Activated CD8-positive, alpha-beta T cell treated with anti-CD3 and anti-CD28 coated beads, Interleukin-2, amount 10 ng/mL, durations not matched to agents 7 days and 5 days (primary cell): ENCODE measurements around the gene AMTN. TPM values are rescaled to one million over a fixed set of nuclear protein-coding genes. Genes with fewer than 3 reads are reported as not detected.
A peak's percentile ranks its signal among the peaks of the same experiment; 100 is the strongest.
"Not testable (repeated sequence)": the region's sequence is repeated elsewhere in the genome, so short reads cannot be mapped to it uniquely, and the experiment has no call there.

Experiments used
- ATAC-seq: fragments of 150-1000 bp; cut with Tn5 transposase; one replicate; pipeline ENCODE4 v1.10.0; 2021; ENCODE audit warnings: moderate library complexity
- CTCF ChIA-PET: fragments of 350-600 bp; sonication (Branson Sonifier 250); formaldehyde crosslinking; loops from one replicate; lab custom pipeline; 2021; ENCODE audit warnings: antibody characterized with exemption; lab: Charles Lee
- POLR2A ChIA-PET: fragments of 350-600 bp; sonication (Branson Sonifier 250); formaldehyde crosslinking; loops from one replicate; lab custom pipeline; 2021; ENCODE audit warnings: antibody characterized with exemption; lab: Charles Lee
- DNase-seq: peaks from one replicate; pipeline ENCODE4 v3.0.0-alpha.2; 2020
- H3K27ac Mint-ChIP-seq: one replicate; pipeline ENCODE4 v1.8.0; 2021; ENCODE audit warnings: mild to moderate bottlenecking, mixed read lengths
- H3K27me3 Mint-ChIP-seq: one replicate; pipeline ENCODE4 v1.8.0; 2021; ENCODE audit warnings: low read depth, mixed read lengths
- H3K36me3 Mint-ChIP-seq: one replicate; pipeline ENCODE4 v1.8.0; 2021; ENCODE audit warnings: low read depth, mixed read lengths
- H3K4me1 Mint-ChIP-seq: one replicate; pipeline ENCODE4 v1.8.0; 2021; ENCODE audit warnings: low read depth, mixed read lengths
- H3K4me3 Mint-ChIP-seq: one replicate; pipeline ENCODE4 v1.8.0; 2021; ENCODE audit warnings: mild to moderate bottlenecking, mixed read lengths
- H3K9me3 Mint-ChIP-seq: one replicate; pipeline ENCODE4 v1.8.0; 2022; ENCODE audit warnings: mixed read lengths; ENCODE audit not compliant: insufficient read depth
- total RNA-seq, 2 experiments: library from RNA; stranded (reverse); gene quantifications; one replicate each; pipeline ENCODE4 v1.2.3, GENCODE V29; 2021

Gene AMTN, protein sequence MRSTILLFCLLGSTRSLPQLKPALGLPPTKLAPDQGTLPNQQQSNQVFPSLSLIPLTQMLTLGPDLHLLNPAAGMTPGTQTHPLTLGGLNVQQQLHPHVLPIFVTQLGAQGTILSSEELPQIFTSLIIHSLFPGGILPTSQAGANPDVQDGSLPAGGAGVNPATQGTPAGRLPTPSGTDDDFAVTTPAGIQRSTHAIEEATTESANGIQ
- not detected for total RNA-seq

- no peaks in the 10 kb centered on the region for H3K36me3 Mint-ChIP-seq
- H3K27me3 Mint-ChIP-seq: no peaks in the 10 kb centered on the region
- POLR2A ChIA-PET: no interaction called here
- no peaks in the 10 kb centered on the region for H3K9me3 Mint-ChIP-seq
- H3K4me3 Mint-ChIP-seq: no peak within 1 kb of the TSS
- H3K4me1 Mint-ChIP-seq: no peaks in the 10 kb centered on the region
- CTCF ChIA-PET: interaction anchor here (1.0 kb wide), 1 partner anchor 13 kb away, joined by 3 read pairs; no protein-coding TSS in a partner anchor
- DNase-seq: no peak
- no peak within 1 kb of the TSS for H3K27ac Mint-ChIP-seq
- no peak for ATAC-seq
Measured at GRCh38 chr4:70518269-70518668, at the start of gene AMTN. Gene AMTN, plus strand, starts transcription at chr4:70518569. Its CDS starts 209 bp downstream, at chr4:70518778.

GRCh38 chr4:70471897-70472296, 46.5 kb upstream of the AMTN start, which contains the start of gene MUC7:
Gene MUC7, plus strand, starts transcription at chr4:70472197. Its CDS starts 1,825 bp downstream, at chr4:70474022.
- H3K9me3 Mint-ChIP-seq: no peaks in the 10 kb centered on the region
- H3K27ac Mint-ChIP-seq: no peak within 1 kb of the TSS
- ATAC-seq: no peak
- DNase-seq: no peak
- H3K36me3 Mint-ChIP-seq: no peaks in the 10 kb centered on the region
- no peaks in the 10 kb centered on the region for H3K27me3 Mint-ChIP-seq
- no peak within 1 kb of the TSS for H3K4me3 Mint-ChIP-seq
- CTCF ChIA-PET: no interaction called here
- POLR2A ChIA-PET: no interaction called here
- H3K4me1 Mint-ChIP-seq: no peaks in the 10 kb centered on the region

- DNase-seq (no peak), ATAC-seq (no peak)
- CTCF ChIA-PET: interaction anchor here (0.7 kb wide), 1 partner anchor 1052 kb away, joined by 3 read pairs; no protein-coding TSS in a partner anchor
- Mint-ChIP-seq H3K36me3 (no peaks in the 10 kb centered on the region), H3K9me3 (no peaks in the 10 kb centered on the region), H3K27me3 (no peaks in the 10 kb centered on the region), H3K4me1 (no peaks in the 10 kb centered on the region), H3K27ac (no peak overlapping the region), H3K4me3 (no peak overlapping the region)
- POLR2A ChIA-PET: no interaction called here
Measured at GRCh38 chr4:70473679-70474078, 44.7 kb upstream of the AMTN start.

GRCh38 chr4:70488748-70489147, 29.6 kb upstream of the AMTN start:
- no peaks in the 10 kb centered on the region for H3K4me1 Mint-ChIP-seq
- no peaks in the 10 kb centered on the region for H3K27me3 Mint-ChIP-seq
- DNase-seq (no peak), ATAC-seq (no peak)
- no peaks in the 10 kb centered on the region for H3K9me3 Mint-ChIP-seq
- H3K4me3 Mint-ChIP-seq: no peak overlapping the region
- H3K27ac Mint-ChIP-seq: no peak overlapping the region
- H3K36me3 Mint-ChIP-seq: no peaks in the 10 kb centered on the region
- POLR2A ChIA-PET: no interaction called here
- CTCF ChIA-PET: no interaction called here

DNA sequence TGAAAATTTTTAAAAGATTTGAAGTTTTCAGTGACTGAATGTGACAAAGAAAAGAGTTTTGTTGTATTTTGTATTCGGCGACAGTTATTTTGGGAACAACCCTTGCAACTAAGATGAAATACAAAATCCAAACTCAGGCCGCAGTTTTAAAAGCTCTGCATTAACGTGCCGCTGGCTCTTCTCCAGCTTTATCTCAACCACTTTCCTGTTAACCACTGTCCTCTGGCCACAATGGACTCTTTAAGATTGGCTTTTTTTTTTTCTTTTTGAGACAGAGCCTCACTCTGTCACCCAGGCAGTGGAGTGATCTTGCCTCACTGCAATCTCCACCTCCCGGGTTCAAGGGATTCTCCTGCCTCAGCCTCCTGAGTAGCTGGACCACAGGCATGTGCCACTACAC, 22.1 kb upstream of the AMTN start:
- CTCF ChIA-PET: no interaction called here
- H3K27ac Mint-ChIP-seq: no peak overlapping the region
- H3K4me3 Mint-ChIP-seq: no peak overlapping the region
- no peaks in the 10 kb centered on the region for H3K9me3 Mint-ChIP-seq
- H3K36me3 Mint-ChIP-seq: no peaks in the 10 kb centered on the region
- H3K27me3 Mint-ChIP-seq: no peaks in the 10 kb centered on the region
- no peak for ATAC-seq
- no peak for DNase-seq
- H3K4me1 Mint-ChIP-seq: no peaks in the 10 kb centered on the region
- POLR2A ChIA-PET: no interaction called here

DNA sequence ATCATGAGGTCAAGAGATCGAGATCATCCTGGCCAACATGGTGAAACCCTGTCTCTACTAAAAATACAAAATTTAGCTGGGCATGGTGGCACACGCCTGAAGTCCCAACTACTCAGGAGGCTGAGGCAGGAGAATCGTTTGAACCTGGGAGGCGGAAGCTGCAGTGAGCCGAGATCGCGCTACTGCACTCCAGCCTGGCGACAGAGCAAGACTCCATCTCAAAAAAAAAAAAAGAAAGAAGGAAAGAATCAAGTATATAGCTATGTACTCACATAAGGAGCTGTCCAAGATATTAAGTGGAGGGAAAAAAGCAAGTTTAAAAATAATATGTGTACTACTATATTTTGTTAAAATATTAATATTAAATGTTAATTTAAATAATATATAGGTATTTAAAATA, 16.5 kb upstream of the AMTN start:
- H3K36me3 Mint-ChIP-seq, POLR2A ChIA-PET, H3K4me3 Mint-ChIP-seq, H3K27ac Mint-ChIP-seq, H3K4me1 Mint-ChIP-seq, DNase-seq, ATAC-seq, H3K9me3 Mint-ChIP-seq, H3K27me3 Mint-ChIP-seq: not testable (repeated sequence)
- CTCF ChIA-PET: interaction anchor here (1.1 kb wide), 1 partner anchor 30 kb away, joined by 4 read pairs; no protein-coding TSS in a partner anchor

- CTCF ChIA-PET: no interaction called here
- DNase-seq: no peak
- no peak for ATAC-seq
- H3K4me1 Mint-ChIP-seq: no peaks in the 10 kb centered on the region
- no peak overlapping the region for H3K27ac Mint-ChIP-seq
- POLR2A ChIA-PET: no interaction called here
- no peaks in the 10 kb centered on the region for H3K27me3 Mint-ChIP-seq
- no peaks in the 10 kb centered on the region for H3K36me3 Mint-ChIP-seq
- H3K4me3 Mint-ChIP-seq: no peak overlapping the region
- no peaks in the 10 kb centered on the region for H3K9me3 Mint-ChIP-seq
Measured at GRCh38 chr4:70504733-70505132, 13.6 kb upstream of the AMTN start.

GRCh38 chr4:70505151-70505748, 13.1 kb upstream of the AMTN start:
- CTCF ChIA-PET: interaction anchor here (1.2 kb wide), 1 partner anchor 54 kb away, joined by 5 read pairs; no protein-coding TSS in a partner anchor
- POLR2A ChIA-PET: no interaction called here

GRCh38 chr4:70508801-70509200, 9.6 kb upstream of the AMTN start:
- ChIA-PET CTCF (no interaction called here), POLR2A (no interaction called here)
- no peak for DNase-seq
- Mint-ChIP-seq H3K4me1 (no peaks in the 10 kb centered on the region), H3K36me3 (no peaks in the 10 kb centered on the region), H3K9me3 (no peaks in the 10 kb centered on the region), H3K4me3 (no peak overlapping the region), H3K27me3 (no peaks in the 10 kb centered on the region), H3K27ac (no peak overlapping the region)
- ATAC-seq: no peak

More at GRCh38 chr4:70505151-70505748, 13.1 kb upstream of the AMTN start:
- DNase-seq (peak; percentile 53), ATAC-seq (peak; percentile 72)
- Mint-ChIP-seq H3K4me3 (no peak overlapping the region), H3K36me3 (no peaks in the 10 kb centered on the region), H3K27me3 (no peaks in the 10 kb centered on the region), H3K9me3 (no peaks in the 10 kb centered on the region), H3K27ac (no peak overlapping the region), H3K4me1 (no peaks in the 10 kb centered on the region)

DNA sequence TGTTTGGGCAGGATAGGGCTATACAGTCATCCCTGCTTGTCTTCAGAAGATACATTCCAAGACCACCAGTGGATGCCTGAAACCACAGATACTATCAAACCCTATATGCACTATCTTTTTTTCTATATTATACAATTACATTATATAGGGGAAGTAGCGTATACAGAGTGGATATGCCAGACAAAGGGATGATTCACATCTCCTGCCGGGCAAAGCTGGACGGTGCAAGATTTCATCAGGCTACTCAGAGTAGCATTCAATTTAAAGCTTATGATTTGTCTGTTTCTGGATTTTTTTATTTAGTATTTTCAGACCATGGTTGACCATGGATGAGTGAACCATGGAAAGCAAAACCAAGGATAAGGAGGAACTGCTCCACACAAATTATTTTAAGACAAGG, 7.0 kb upstream of the AMTN start:
- ATAC-seq: no peak
- Mint-ChIP-seq H3K36me3 (no peaks in the 10 kb centered on the region), H3K27me3 (no peaks in the 10 kb centered on the region), H3K4me1 (no peaks in the 10 kb centered on the region), H3K9me3 (no peaks in the 10 kb centered on the region), H3K27ac (no peak overlapping the region), H3K4me3 (no peak overlapping the region)
- ChIA-PET POLR2A (no interaction called here), CTCF (interaction anchor here (1.0 kb wide), 1 partner anchor 17 kb away, joined by 3 read pairs; no protein-coding TSS in a partner anchor)
- DNase-seq: no peak

- Mint-ChIP-seq H3K4me3 (no peak overlapping the region), H3K27ac (no peak overlapping the region), H3K4me1 (no peaks in the 10 kb centered on the region), H3K9me3 (no peaks in the 10 kb centered on the region), H3K27me3 (no peaks in the 10 kb centered on the region), H3K36me3 (no peaks in the 10 kb centered on the region)
- CTCF ChIA-PET: no interaction called here
- DNase-seq (no peak), ATAC-seq (no peak)
- POLR2A ChIA-PET: no interaction called here
Measured at GRCh38 chr4:70515367-70516250, 2.8 kb upstream of the AMTN start.

GRCh38 chr4:70518716-70519115, 347 bp downstream of the AMTN start:
- no peak overlapping the region for H3K4me3 Mint-ChIP-seq
- no peaks in the 10 kb centered on the region for H3K9me3 Mint-ChIP-seq
- no peaks in the 10 kb centered on the region for H3K36me3 Mint-ChIP-seq
- no peaks in the 10 kb centered on the region for H3K4me1 Mint-ChIP-seq
- CTCF ChIA-PET: interaction anchor here (1.0 kb wide), 1 partner anchor 13 kb away, joined by 3 read pairs; no protein-coding TSS in a partner anchor
- no peaks in the 10 kb centered on the region for H3K27me3 Mint-ChIP-seq
- ATAC-seq (no peak), DNase-seq (no peak)
- no peak overlapping the region for H3K27ac Mint-ChIP-seq
- POLR2A ChIA-PET: no interaction called here
